Measurements from ENCODE around the gene CALU. TPM values are rescaled to one million over a fixed set of nuclear protein-coding genes. Genes with fewer than 3 reads are reported as not detected.

The CALU gene
- total and polyA plus RNA-seq, 4 donors: 145 to 267 (median 185) TPM

DNA sequence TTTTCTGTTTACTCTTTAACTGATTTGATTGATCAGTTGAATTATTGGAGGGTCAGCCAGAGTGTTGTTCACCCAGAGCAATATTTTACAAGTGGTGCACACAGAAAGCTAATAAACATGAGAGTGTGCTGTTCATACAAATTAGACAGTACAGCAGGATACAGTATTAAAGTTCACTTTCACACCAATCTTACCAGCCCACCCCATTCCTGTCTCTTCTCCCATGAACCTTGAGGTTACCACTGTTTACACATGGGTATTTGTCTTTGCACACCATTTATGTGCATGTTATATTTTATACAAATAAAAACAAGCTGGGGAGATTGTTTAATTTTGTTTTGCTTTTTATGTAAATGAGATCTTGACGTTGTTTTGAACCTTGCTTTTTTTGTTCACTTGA is 6.5 kb downstream of the CALU start:
- intact Hi-C loops (cut with DNase I): no loop called here
- peaks cover 0 to 2% of the 10 kb centered on the region in 2 donors for H3K36me3 ChIP-seq (ENCODE audit: control insufficient read depth in 1 of 2, insufficient read depth in 2 of 2, low read length in 1 of 2)
- no peak for ATAC-seq (ENCODE audit: low FRiP score)
- no peak for DNase-seq
- H3K4me3 ChIP-seq (ENCODE audit: low read length in 2 of 2): no peak overlapping the region
- H3K27ac ChIP-seq (ENCODE audit: low read depth in 1 of 2, low read length in 2 of 2): no peak overlapping the region
- no peaks in the 10 kb centered on the region for H3K9me3 ChIP-seq (ENCODE audit: control insufficient read depth, low read length)
- H3K27me3 ChIP-seq (ENCODE audit: control insufficient read depth in 1 of 2, insufficient read depth in 2 of 2, low read length in 1 of 2): no peaks in the 10 kb centered on the region
- WGBS, 2 donors: 67 to 77% methylated on average over 1 of the region's 1 CpG
- H3K4me1 ChIP-seq (ENCODE audit: control insufficient read depth in 1 of 2, insufficient read depth in 2 of 2, low read length in 2 of 2): peaks cover 0 to 5% of the 10 kb centered on the region in 2 donors

DNA sequence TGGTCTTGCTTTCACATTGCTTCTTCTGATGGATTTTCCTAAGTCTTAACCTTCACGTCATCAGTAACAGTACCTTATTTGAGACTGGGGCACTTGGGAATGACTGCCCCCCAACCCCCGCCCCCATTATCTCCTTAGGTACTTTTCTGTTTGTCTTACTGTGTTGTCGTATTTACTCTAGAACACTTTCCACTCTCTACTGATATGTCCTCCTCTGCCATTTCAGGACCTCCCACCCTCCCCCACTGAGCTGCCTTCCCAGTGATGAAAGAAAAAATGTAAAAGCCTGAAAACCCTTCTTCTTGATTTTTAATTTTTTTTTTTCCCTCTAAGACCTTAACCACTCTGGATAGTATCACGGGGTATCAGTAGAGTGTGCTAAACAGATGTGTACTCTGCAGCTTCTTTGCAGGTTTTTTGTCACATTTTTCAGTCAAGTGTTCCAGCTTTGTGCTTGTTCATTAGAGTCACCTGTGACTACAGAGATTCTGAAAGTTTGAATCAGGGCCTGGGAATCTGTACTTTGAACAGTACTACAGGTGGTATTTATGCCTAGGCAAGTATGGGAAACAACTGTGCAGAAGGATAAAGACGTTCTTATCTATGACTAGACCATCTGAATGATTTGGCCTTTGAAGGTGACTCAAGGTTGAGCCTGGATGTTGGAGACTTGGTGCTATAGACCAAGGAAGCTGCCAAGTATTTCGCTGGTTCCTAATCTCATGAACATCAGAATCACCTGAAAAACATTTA is 8.3 kb downstream of the CALU start:
- H3K4me3 ChIP-seq (ENCODE audit: low read length in 2 of 2): no peak overlapping the region
- H3K27ac ChIP-seq (ENCODE audit: low read depth in 1 of 2, low read length in 2 of 2): no peak overlapping the region
- intact Hi-C loops (cut with DNase I): no loop called here
- no peaks in the 10 kb centered on the region for H3K9me3 ChIP-seq (ENCODE audit: control insufficient read depth, low read length)
- no peak for DNase-seq
- H3K4me1 ChIP-seq (ENCODE audit: control insufficient read depth in 1 of 2, insufficient read depth in 2 of 2, low read length in 2 of 2): peaks cover 0 to 1% of the 10 kb centered on the region in 2 donors
- 65 to 76% methylated on average over 6 of the region's 6 CpGs for WGBS, 2 donors
- H3K36me3 ChIP-seq (ENCODE audit: control insufficient read depth in 1 of 2, insufficient read depth in 2 of 2, low read length in 1 of 2): peaks cover 0 to 4% of the 10 kb centered on the region in 2 donors
- ATAC-seq (ENCODE audit: low FRiP score): no peak
- no peaks in the 10 kb centered on the region for H3K27me3 ChIP-seq (ENCODE audit: control insufficient read depth in 1 of 2, insufficient read depth in 2 of 2, low read length in 1 of 2)

DNA sequence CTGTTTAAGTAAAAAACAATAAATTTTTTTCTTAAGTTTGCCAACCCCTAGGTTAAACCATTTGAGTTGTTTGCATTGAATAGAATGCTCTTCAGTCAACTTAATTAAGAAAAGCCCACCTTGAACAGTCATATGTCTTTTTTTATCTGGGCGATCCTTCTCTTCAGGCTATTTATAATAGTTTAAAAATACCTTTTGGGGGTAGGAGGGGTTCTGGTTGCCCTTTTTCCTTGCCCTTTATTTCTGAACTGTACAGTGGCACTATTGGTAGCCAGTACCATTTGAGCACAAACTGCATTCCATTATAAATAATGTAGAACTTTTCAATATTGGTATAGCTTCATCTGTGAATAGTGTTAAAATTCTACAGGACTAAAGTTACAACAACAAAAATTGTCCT is 13.1 kb downstream of the CALU start:
- Histone ChIP-seq H3K36me3 (ENCODE audit: control insufficient read depth in 1 of 2, insufficient read depth in 2 of 2, low read length in 1 of 2) (peaks cover 0 to 4% of the 10 kb centered on the region in 2 donors), H3K4me1 (ENCODE audit: control insufficient read depth in 1 of 2, insufficient read depth in 2 of 2, low read length in 2 of 2) (peaks cover 1 to 5% of the 10 kb centered on the region in 2 donors), H3K9me3 (ENCODE audit: control insufficient read depth, low read length) (no peaks in the 10 kb centered on the region), H3K27me3 (ENCODE audit: control insufficient read depth in 1 of 2, insufficient read depth in 2 of 2, low read length in 1 of 2) (no peaks in the 10 kb centered on the region), H3K4me3 (ENCODE audit: low read length in 2 of 2) (no peak overlapping the region), H3K27ac (ENCODE audit: low read depth in 1 of 2, low read length in 2 of 2) (no peak overlapping the region)
- DNase-seq (no peak), ATAC-seq (ENCODE audit: low FRiP score) (no peak)
- 47 to 60% methylated on average over 1 of the region's 1 CpG for WGBS, 2 donors
- intact Hi-C loops (cut with DNase I): no loop called here

DNA sequence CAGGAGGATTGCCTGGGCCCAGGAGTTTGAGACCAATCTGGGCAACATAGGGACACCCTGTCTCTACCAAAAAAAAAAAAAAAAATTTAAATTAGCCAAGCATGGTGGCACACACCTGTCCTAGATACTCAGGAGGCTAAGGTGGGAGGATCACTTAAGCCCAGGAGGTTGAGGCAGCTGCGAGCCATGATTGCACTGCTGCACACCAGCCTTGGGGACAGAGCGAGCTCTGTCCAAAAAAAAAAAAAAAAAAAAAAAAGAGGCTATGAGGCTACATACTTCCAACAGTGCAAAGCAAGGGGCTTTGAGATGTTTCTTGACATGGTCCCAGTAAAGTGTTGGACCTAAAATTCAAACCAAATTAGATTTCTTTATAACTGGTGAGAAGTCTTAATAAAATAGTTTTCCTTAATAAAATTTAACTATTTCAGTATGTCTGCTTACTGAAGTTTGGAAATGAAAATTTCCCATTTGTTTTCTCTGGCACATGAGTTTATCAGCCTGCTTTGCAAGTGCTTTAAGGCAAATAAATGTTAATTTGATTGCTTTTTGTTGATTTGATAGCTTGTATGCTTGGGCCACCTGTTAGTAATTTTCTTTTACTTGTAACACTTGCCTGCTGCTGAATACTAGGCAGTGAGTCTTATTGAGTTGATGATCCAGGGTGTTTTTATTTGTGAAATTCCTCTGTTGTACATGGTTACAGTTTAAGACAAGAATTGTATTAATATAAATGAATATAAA is 16.1 kb downstream of the CALU start:
- H3K4me3 ChIP-seq (ENCODE audit: low read length in 2 of 2): no peak overlapping the region
- intact Hi-C loops (cut with DNase I): no loop called here
- 52 to 66% methylated on average over 2 of the region's 2 CpGs for WGBS, 2 donors
- ATAC-seq (ENCODE audit: low FRiP score): no peak
- H3K27ac ChIP-seq (ENCODE audit: low read depth in 1 of 2, low read length in 2 of 2): no peak overlapping the region
- DNase-seq: no peak
- peaks cover 0 to 4% of the 10 kb centered on the region in 2 donors for H3K36me3 ChIP-seq (ENCODE audit: control insufficient read depth in 1 of 2, insufficient read depth in 2 of 2, low read length in 1 of 2)
- peaks cover 0 to 5% of the 10 kb centered on the region in 2 donors for H3K4me1 ChIP-seq (ENCODE audit: control insufficient read depth in 1 of 2, insufficient read depth in 2 of 2, low read length in 2 of 2)
- H3K9me3 ChIP-seq (ENCODE audit: control insufficient read depth, low read length): no peaks in the 10 kb centered on the region
- no peaks in the 10 kb centered on the region for H3K27me3 ChIP-seq (ENCODE audit: control insufficient read depth in 1 of 2, insufficient read depth in 2 of 2, low read length in 1 of 2)

DNA sequence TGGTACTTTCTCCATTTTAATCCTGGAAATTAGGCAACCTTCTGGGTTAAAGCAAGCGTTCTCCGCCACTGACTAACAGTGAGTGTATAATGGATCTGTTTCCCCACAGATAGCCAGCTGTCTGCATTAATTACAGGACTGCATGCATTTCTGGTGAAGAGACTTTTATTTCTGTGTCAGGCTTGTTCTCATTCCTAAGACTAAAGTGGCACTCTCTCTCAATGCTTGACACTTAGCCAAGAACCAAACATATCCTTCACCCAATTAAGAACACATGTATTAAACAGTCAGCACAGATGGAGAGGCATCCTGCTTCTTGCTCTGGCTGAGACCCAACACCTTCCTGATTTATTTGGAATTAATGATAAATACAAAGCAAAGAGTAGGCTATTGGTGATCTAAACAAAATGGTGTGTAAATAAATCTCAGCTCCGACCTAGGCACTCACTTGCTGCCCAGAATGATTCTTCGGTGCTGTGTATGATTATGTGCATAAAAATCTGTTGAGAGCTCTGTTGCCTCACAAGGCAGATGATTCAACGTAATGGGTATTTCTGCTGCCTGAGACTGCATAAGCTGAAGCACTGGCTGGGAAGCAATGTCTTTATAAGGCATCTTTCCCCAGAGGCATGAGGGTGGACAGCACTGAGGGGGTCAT is 16.8 kb downstream of the CALU start:
- Histone ChIP-seq H3K4me1 (ENCODE audit: control insufficient read depth in 1 of 2, insufficient read depth in 2 of 2, low read length in 2 of 2) (peaks cover 0 to 5% of the 10 kb centered on the region in 2 donors), H3K9me3 (ENCODE audit: control insufficient read depth, low read length) (no peaks in the 10 kb centered on the region), H3K4me3 (ENCODE audit: low read length in 2 of 2) (no peak overlapping the region), H3K27ac (ENCODE audit: low read depth in 1 of 2, low read length in 2 of 2) (peak overlapping the region in 1 of 2 donors; percentile 48), H3K27me3 (ENCODE audit: control insufficient read depth in 1 of 2, insufficient read depth in 2 of 2, low read length in 1 of 2) (no peaks in the 10 kb centered on the region), H3K36me3 (ENCODE audit: control insufficient read depth in 1 of 2, insufficient read depth in 2 of 2, low read length in 1 of 2) (peaks cover 0 to 4% of the 10 kb centered on the region in 2 donors)
- WGBS, 2 donors: 42 to 44% methylated on average over 5 of the region's 5 CpGs
- ATAC-seq (ENCODE audit: low FRiP score) (peak; percentile 78), DNase-seq (no peak)
- intact Hi-C loops (cut with DNase I): no loop called here

DNA sequence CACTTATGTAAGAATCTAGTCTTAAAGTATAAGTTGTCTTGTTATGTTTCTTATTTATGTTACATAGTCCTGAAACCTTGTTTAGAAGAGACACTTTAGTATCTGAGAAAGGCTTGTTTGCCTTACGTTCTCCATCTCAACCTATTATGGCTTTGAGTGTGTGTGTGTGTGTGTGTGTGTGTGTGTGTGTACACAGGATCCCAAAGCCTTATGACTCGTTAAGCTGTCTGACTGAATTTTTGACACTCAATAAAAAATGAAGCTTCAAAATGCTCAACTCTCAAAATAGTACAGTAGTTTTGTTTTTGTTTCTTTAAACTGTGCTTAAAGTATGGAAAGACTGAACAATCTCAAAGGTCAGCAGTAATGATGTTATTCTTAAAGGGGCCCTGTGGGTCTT is 18.0 kb downstream of the CALU start:
- no peak for DNase-seq
- intact Hi-C loops (cut with DNase I): no loop called here
- H3K36me3 ChIP-seq (ENCODE audit: control insufficient read depth in 1 of 2, insufficient read depth in 2 of 2, low read length in 1 of 2): peaks cover 0 to 5% of the 10 kb centered on the region in 2 donors
- H3K9me3 ChIP-seq (ENCODE audit: control insufficient read depth, low read length): no peaks in the 10 kb centered on the region
- ATAC-seq (ENCODE audit: low FRiP score): peak; percentile 36
- H3K4me1 ChIP-seq (ENCODE audit: control insufficient read depth in 1 of 2, insufficient read depth in 2 of 2, low read length in 2 of 2): peaks cover 0 to 5% of the 10 kb centered on the region in 2 donors
- no peak overlapping the region for H3K4me3 ChIP-seq (ENCODE audit: low read length in 2 of 2)
- no peaks in the 10 kb centered on the region for H3K27me3 ChIP-seq (ENCODE audit: control insufficient read depth in 1 of 2, insufficient read depth in 2 of 2, low read length in 1 of 2)
- peak overlapping the region in 1 of 2 donors; percentile 7 for H3K27ac ChIP-seq (ENCODE audit: low read depth in 1 of 2, low read length in 2 of 2)
- WGBS, 2 donors: 7 to 14% methylated on average over 2 of the region's 2 CpGs

DNA sequence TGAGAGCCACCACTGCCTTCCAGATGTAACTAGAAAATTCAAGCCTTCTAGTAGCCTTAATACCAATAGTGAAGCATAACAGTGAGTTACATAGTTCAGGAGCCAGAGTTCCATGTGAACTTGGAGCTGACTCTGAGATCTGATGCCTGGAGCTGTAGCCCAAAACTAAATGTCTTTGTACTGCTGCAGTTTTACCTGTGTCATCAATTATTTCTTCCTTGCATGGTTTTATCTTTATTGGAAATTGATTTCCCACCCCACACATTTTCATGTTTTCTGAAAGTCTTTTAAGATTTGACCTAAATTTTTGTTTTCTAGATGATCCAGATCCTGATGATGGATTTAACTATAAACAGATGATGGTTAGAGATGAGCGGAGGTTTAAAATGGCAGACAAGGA is 19.4 kb downstream of the CALU start:
- Histone ChIP-seq H3K36me3 (ENCODE audit: control insufficient read depth in 1 of 2, insufficient read depth in 2 of 2, low read length in 1 of 2) (peaks cover 0 to 5% of the 10 kb centered on the region in 2 donors), H3K4me3 (ENCODE audit: low read length in 2 of 2) (no peak overlapping the region), H3K4me1 (ENCODE audit: control insufficient read depth in 1 of 2, insufficient read depth in 2 of 2, low read length in 2 of 2) (peaks cover 0 to 5% of the 10 kb centered on the region in 2 donors), H3K9me3 (ENCODE audit: control insufficient read depth, low read length) (no peaks in the 10 kb centered on the region), H3K27ac (ENCODE audit: low read depth in 1 of 2, low read length in 2 of 2) (no peak overlapping the region), H3K27me3 (ENCODE audit: control insufficient read depth in 1 of 2, insufficient read depth in 2 of 2, low read length in 1 of 2) (no peaks in the 10 kb centered on the region)
- DNase-seq (no peak), ATAC-seq (ENCODE audit: low FRiP score) (no peak)
- intact Hi-C loops (cut with DNase I): no loop called here
- 90 to 96% methylated on average over 1 of the region's 1 CpG for WGBS, 2 donors

DNA sequence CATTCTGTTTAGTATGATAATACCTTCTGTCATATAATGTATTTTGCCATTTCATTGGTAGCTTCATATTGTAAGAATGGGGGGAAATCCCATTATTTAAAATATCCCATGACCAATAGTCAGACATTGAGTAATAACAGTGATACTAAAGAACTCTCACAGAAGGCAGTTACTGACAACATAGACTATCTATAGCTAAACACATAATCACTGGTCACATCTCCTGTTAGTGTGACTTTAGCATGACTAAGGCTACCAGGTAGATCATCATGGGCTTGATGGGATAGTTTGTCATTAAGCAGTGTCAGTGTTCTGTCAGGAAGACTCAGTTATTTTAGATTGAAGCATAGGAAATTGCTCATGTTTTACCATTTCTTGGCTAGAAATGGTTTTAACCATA is 20.1 kb downstream of the CALU start:
- Histone ChIP-seq H3K4me1 (ENCODE audit: control insufficient read depth in 1 of 2, insufficient read depth in 2 of 2, low read length in 2 of 2) (peaks cover 0 to 5% of the 10 kb centered on the region in 2 donors), H3K4me3 (ENCODE audit: low read length in 2 of 2) (no peak overlapping the region), H3K36me3 (ENCODE audit: control insufficient read depth in 1 of 2, insufficient read depth in 2 of 2, low read length in 1 of 2) (peaks cover 0 to 5% of the 10 kb centered on the region in 2 donors), H3K27me3 (ENCODE audit: control insufficient read depth in 1 of 2, insufficient read depth in 2 of 2, low read length in 1 of 2) (no peaks in the 10 kb centered on the region), H3K27ac (ENCODE audit: low read depth in 1 of 2, low read length in 2 of 2) (no peak overlapping the region), H3K9me3 (ENCODE audit: control insufficient read depth, low read length) (no peaks in the 10 kb centered on the region)
- DNase-seq (no peak), ATAC-seq (ENCODE audit: low FRiP score) (no peak)
- intact Hi-C loops (cut with DNase I): no loop called here
